Neural progenitor cell (in vitro differentiated cells): Measurements from ENCODE around the gene COL23A1.

Source experiments
- CTCF ChIP-seq: fragments of 200-600 bp; sonication (generic); IDR thresholded peaks from 2 replicates; pipeline ENCODE4 v1.5.1; 2017; ENCODE audit warnings: antibody characterized with exemption, mild to moderate bottlenecking
- EZH2 ChIP-seq: fragments of 200-600 bp; sonication (generic); IDR thresholded peaks from 2 replicates; pipeline ENCODE4 v1.6.1; 2017; ENCODE audit warnings: antibody characterized with exemption, mild to moderate bottlenecking, moderate library complexity

DNA sequence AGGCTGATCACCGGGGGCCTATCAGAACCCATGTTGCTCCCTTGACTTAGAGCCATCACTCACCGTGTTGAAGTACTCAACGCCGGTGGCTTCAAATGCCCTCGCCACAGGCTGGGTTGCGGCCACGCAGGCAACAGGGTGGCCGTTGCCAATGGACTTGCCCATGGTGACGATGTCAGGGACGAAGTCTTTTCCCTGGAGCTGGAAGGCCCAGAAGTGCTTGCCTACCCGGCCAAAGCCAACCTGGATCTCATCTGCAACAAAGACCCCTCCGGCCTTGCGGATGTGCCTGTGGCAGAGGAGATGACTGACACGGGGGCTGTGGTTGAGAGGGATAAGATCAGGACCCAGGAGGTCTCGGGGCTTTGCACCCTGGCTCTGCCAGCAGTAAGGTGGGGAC, 367.9 kb downstream of the COL23A1 start:
- TF ChIP-seq CTCF: no peak
- no peak for TF ChIP-seq EZH2
